Panc1 (cell line): Measurements from ENCODE around the gene FBXO10.

Experiments used
- CTCF ChIP-seq: fragments of 450-650 bp; IDR thresholded peaks from 2 replicates; pipeline ENCODE4 v1.5.1; 2017; ENCODE audit warnings: mild to moderate bottlenecking
- POLR2AphosphoS5 ChIP-seq: IDR thresholded peaks from 2 replicates; pipeline ENCODE4 v1.6.1; 2012; ENCODE audit warnings: mild to moderate bottlenecking, low read depth, low read length, moderate library complexity
- SIN3A ChIP-seq: IDR thresholded peaks from 2 replicates; pipeline ENCODE4 v1.6.1; 2012; ENCODE audit warnings: low read depth, mild to moderate bottlenecking, low read length, moderate library complexity, borderline replicate concordance; ENCODE audit not compliant: insufficient read depth
- TCF7L2 ChIP-seq: IDR thresholded peaks from 2 replicates; pipeline ENCODE4 v1.6.1; 2011; ENCODE audit warnings: mild to moderate bottlenecking, low read depth, low read length, inconsistent platforms

GRCh38 chr9:37507566-37508134 is 68.5 kb downstream of the FBXO10 start:
- no peak for TF ChIP-seq SIN3A
- TF ChIP-seq CTCF = no peak
- no peak for TF ChIP-seq POLR2AphosphoS5
- no peak for TF ChIP-seq TCF7L2
